ENCODE results near the gene PACRG. TPM values are rescaled to one million over a fixed set of nuclear protein-coding genes. Genes with fewer than 3 reads are reported as not detected.

The PACRG gene
- total RNA-seq, 3 donors from 2014 or later, result 0.64 to 6.4 (median 4.6) TPM

- H3K4me3 ChIP-seq, result no peak overlapping the region
- no peaks in the 10 kb centered on the region for H3K4me1 ChIP-seq
- no peak overlapping the region for H3K27ac ChIP-seq
- H3K36me3 ChIP-seq, result no peaks in the 10 kb centered on the region
- no peaks in the 10 kb centered on the region for H3K9me3 ChIP-seq
- no peak for DNase-seq (ENCODE audit: low spot score in 2 of 2)
- TF ChIP-seq POLR2A (IDR thresholded peaks at IDR 0.05) (no peak), POLR2AphosphoS5 (IDR thresholded peaks at IDR 0.05) (no peak), CTCF (IDR thresholded peaks at IDR 0.05) (no peak)
- H3K27me3 ChIP-seq, result no peaks in the 10 kb centered on the region
- intact Hi-C loops (cut with DNase I; ENCODE audit: low total_unique reads), result loop anchor here (10.0 kb wide), 1 partner anchor 227 kb away; the partner anchor contains the start of gene QKI
Measured at GRCh38 chr6:163187606-163188005, 459.8 kb downstream of the PACRG start.

- intact Hi-C loops (cut with DNase I; ENCODE audit: low total_unique reads), result loop anchor here (10.0 kb wide), 1 partner anchor 226 kb away; the partner anchor contains the start of gene QKI
- no peaks in the 10 kb centered on the region for H3K36me3 ChIP-seq
- no peaks in the 10 kb centered on the region for H3K4me1 ChIP-seq
- H3K27me3 ChIP-seq, result no peaks in the 10 kb centered on the region
- TF ChIP-seq POLR2AphosphoS5 (IDR thresholded peaks at IDR 0.05) (no peak), CTCF (IDR thresholded peaks at IDR 0.05) (no peak), POLR2A (IDR thresholded peaks at IDR 0.05) (no peak)
- H3K27ac ChIP-seq, result no peak overlapping the region
- no peak overlapping the region for H3K4me3 ChIP-seq
- DNase-seq (ENCODE audit: low spot score in 2 of 2), result no peak
- no peaks in the 10 kb centered on the region for H3K9me3 ChIP-seq
Measured at GRCh38 chr6:163188746-163189145, 461.0 kb downstream of the PACRG start.

- TF ChIP-seq POLR2AphosphoS5 (IDR thresholded peaks at IDR 0.05), result no peak
- TF ChIP-seq CTCF (IDR thresholded peaks at IDR 0.05), result no peak
- no peak for TF ChIP-seq POLR2A (IDR thresholded peaks at IDR 0.05)
- intact Hi-C loops (cut with DNase I; ENCODE audit: low total_unique reads), result loop anchor here (10.0 kb wide), 1 partner anchor 225 kb away; the partner anchor contains the start of gene QKI
- Histone ChIP-seq H3K4me3 (no peak overlapping the region), H3K27ac (no peak overlapping the region), H3K9me3 (no peaks in the 10 kb centered on the region), H3K36me3 (no peaks in the 10 kb centered on the region), H3K27me3 (no peaks in the 10 kb centered on the region), H3K4me1 (no peaks in the 10 kb centered on the region)
- DNase-seq (ENCODE audit: low spot score in 2 of 2), result no peak
Measured at GRCh38 chr6:163189609-163190008, 461.8 kb downstream of the PACRG start.

GRCh38 chr6:163190786-163191185 lies 463.0 kb downstream of the PACRG start:
- no peak overlapping the region for H3K4me3 ChIP-seq
- DNase-seq (ENCODE audit: low spot score in 2 of 2), result no peak
- H3K27ac ChIP-seq, result no peak overlapping the region
- TF ChIP-seq POLR2AphosphoS5 (IDR thresholded peaks at IDR 0.05) (no peak), CTCF (IDR thresholded peaks at IDR 0.05) (no peak), POLR2A (IDR thresholded peaks at IDR 0.05) (no peak)
- intact Hi-C loops (cut with DNase I; ENCODE audit: low total_unique reads), result no loop called here
- H3K36me3 ChIP-seq, result no peaks in the 10 kb centered on the region
- H3K27me3 ChIP-seq, result no peaks in the 10 kb centered on the region
- no peaks in the 10 kb centered on the region for H3K9me3 ChIP-seq
- no peaks in the 10 kb centered on the region for H3K4me1 ChIP-seq

- no peaks in the 10 kb centered on the region for H3K4me1 ChIP-seq
- H3K27ac ChIP-seq, result no peak overlapping the region
- DNase-seq (ENCODE audit: low spot score in 2 of 2), result no peak
- no peaks in the 10 kb centered on the region for H3K36me3 ChIP-seq
- H3K27me3 ChIP-seq, result no peaks in the 10 kb centered on the region
- intact Hi-C loops (cut with DNase I; ENCODE audit: low total_unique reads), result no loop called here
- TF ChIP-seq POLR2AphosphoS5 (IDR thresholded peaks at IDR 0.05) (no peak), CTCF (IDR thresholded peaks at IDR 0.05) (no peak), POLR2A (IDR thresholded peaks at IDR 0.05) (no peak)
- H3K9me3 ChIP-seq, result no peaks in the 10 kb centered on the region
- H3K4me3 ChIP-seq, result no peak overlapping the region
Measured at GRCh38 chr6:163191704-163192537, 464.1 kb downstream of the PACRG start.
